HUES6 (cell line): ENCODE results near the gene FAF1.
"Not testable (repeated sequence)": the region's sequence is repeated elsewhere in the genome, so short reads cannot be mapped to it uniquely, and the experiment has no call there.

Experiments used
- H3K27ac ChIP-seq: 2 replicates; pipeline ENCODE4 v1.7.0; 2013; ENCODE audit warnings: low read depth, mild to moderate bottlenecking, low read length, inconsistent platforms
- H3K27me3 ChIP-seq: 2 replicates; pipeline ENCODE4 v1.6.1; 2013; ENCODE audit warnings: low read length; ENCODE audit not compliant: control insufficient read depth, insufficient read depth
- H3K36me3 ChIP-seq: 2 replicates; pipeline ENCODE4 v1.6.1; 2013; ENCODE audit warnings: low read length; ENCODE audit not compliant: control insufficient read depth, insufficient read depth
- H3K4me1 ChIP-seq: 2 replicates; pipeline ENCODE4 v1.6.1; 2013; ENCODE audit warnings: low read length; ENCODE audit not compliant: control insufficient read depth, insufficient read depth
- H3K4me3 ChIP-seq: 2 replicates; pipeline ENCODE4 v1.5.1; 2013; ENCODE audit warnings: low read depth, low read length
- H3K9ac ChIP-seq: one replicate; pipeline ENCODE4 v1.6.1; 2013; ENCODE audit warnings: mild to moderate bottlenecking, low read length
- H3K9me3 ChIP-seq: 2 replicates; pipeline ENCODE4 v1.6.1; 2013; ENCODE audit warnings: low read depth, low read length; ENCODE audit not compliant: control insufficient read depth, insufficient read depth

The FAF1 gene

GRCh38 chr1:50873458-50874187 is 86.4 kb downstream of the FAF1 start:
- no peaks in the 10 kb centered on the region for H3K27me3 ChIP-seq
- H3K36me3 ChIP-seq, result no peaks in the 10 kb centered on the region
- no peak overlapping the region for H3K27ac ChIP-seq
- peak overlapping the region; percentile 43; the same call in 1 of the 2 replicates for H3K4me3 ChIP-seq
- H3K9me3 ChIP-seq, result no peaks in the 10 kb centered on the region
- 0 out of 2 replicates have a peak, but pooled peaks cover 3% of the 10 kb centered on the region for H3K4me1 ChIP-seq
- H3K9ac ChIP-seq, result no peak overlapping the region

GRCh38 chr1:50864845-50865244 is 95.2 kb downstream of the FAF1 start:
- peaks cover 19% of the 10 kb centered on the region; the same call in 1 of the 2 replicates for H3K9me3 ChIP-seq
- H3K4me1 ChIP-seq, H3K27ac ChIP-seq, H3K4me3 ChIP-seq, H3K9ac ChIP-seq, H3K36me3 ChIP-seq, H3K27me3 ChIP-seq: not testable (repeated sequence)

- H3K27ac ChIP-seq, result no peak overlapping the region
- no peaks in the 10 kb centered on the region for H3K27me3 ChIP-seq
- H3K9me3 ChIP-seq, result peaks cover 19% of the 10 kb centered on the region; the same call in 1 of the 2 replicates
These were observed 98.3 kb downstream of the FAF1 start for GRCh38 chr1:50861772-50862171.

GRCh38 chr1:50860702-50861101 is 99.4 kb downstream of the FAF1 start:
- Histone ChIP-seq H3K4me1 (no peaks in the 10 kb centered on the region), H3K9ac (no peak overlapping the region), H3K4me3 (no peak overlapping the region), H3K9me3 (peaks cover 17% of the 10 kb centered on the region; the same call in 1 of the 2 replicates), H3K27me3 (no peaks in the 10 kb centered on the region), H3K36me3 (no peaks in the 10 kb centered on the region), H3K27ac (no peak overlapping the region)

More at GRCh38 chr1:50861772-50862171, 98.3 kb downstream of the FAF1 start:
- no peak overlapping the region for H3K9ac ChIP-seq
- H3K4me3 ChIP-seq, result no peak overlapping the region
- H3K4me1 ChIP-seq, result no peaks in the 10 kb centered on the region
- no peaks in the 10 kb centered on the region for H3K36me3 ChIP-seq

GRCh38 chr1:50860256-50860655 is 99.8 kb downstream of the FAF1 start:
- no peaks in the 10 kb centered on the region for H3K27me3 ChIP-seq
- no peak overlapping the region for H3K27ac ChIP-seq
- no peaks in the 10 kb centered on the region for H3K36me3 ChIP-seq
- no peak overlapping the region for H3K4me3 ChIP-seq
- H3K9me3 ChIP-seq, result peaks cover 17% of the 10 kb centered on the region; the same call in 1 of the 2 replicates
- H3K9ac ChIP-seq, result no peak overlapping the region
- no peaks in the 10 kb centered on the region for H3K4me1 ChIP-seq

DNA sequence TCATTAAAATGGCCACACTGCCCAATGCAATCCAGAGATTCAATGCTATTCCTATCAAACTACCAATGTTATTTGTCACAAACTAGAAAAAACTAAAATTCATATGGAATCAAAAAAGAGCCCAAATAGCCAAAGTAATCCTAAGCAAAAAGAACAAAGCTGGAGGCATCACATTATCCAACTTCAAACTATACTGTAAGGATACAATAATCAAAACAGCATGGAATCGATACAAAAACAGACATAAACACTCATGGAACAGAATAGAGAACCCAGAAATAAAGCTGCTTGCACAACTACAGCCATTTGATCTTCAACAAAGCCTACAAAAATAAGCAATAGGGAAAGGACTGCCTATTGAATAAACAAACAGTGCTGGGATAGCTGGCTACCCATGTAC is 100.4 kb downstream of the FAF1 start:
- Histone ChIP-seq H3K27ac (no peak overlapping the region), H3K4me3 (no peak overlapping the region), H3K4me1 (no peaks in the 10 kb centered on the region), H3K9me3 (peaks cover 17% of the 10 kb centered on the region; the same call in 1 of the 2 replicates), H3K9ac (no peak overlapping the region), H3K27me3 (no peaks in the 10 kb centered on the region), H3K36me3 (no peaks in the 10 kb centered on the region)

DNA sequence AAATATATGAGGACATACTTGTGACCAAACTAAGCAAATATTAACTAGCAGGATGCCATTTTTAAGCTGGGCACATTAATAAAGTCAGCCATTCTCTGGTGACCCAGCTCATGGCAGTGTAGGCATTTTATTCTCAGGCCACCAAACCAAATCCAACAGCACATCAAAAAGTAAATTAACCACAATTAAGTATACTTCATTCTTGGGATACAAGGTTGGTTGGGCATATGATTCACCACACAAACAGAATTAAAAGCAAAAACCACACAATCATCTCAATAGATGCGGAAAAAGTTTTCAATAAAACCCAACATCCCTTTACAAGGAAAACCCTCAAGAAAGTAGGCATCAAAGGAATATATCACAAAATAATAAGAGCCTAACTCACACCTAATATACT is 101.3 kb downstream of the FAF1 start:
- Histone ChIP-seq H3K9ac (no peak overlapping the region), H3K27ac (no peak overlapping the region), H3K36me3 (no peaks in the 10 kb centered on the region), H3K4me1 (no peaks in the 10 kb centered on the region), H3K9me3 (peaks cover 17% of the 10 kb centered on the region; the same call in 1 of the 2 replicates), H3K27me3 (no peaks in the 10 kb centered on the region), H3K4me3 (no peak overlapping the region)

DNA sequence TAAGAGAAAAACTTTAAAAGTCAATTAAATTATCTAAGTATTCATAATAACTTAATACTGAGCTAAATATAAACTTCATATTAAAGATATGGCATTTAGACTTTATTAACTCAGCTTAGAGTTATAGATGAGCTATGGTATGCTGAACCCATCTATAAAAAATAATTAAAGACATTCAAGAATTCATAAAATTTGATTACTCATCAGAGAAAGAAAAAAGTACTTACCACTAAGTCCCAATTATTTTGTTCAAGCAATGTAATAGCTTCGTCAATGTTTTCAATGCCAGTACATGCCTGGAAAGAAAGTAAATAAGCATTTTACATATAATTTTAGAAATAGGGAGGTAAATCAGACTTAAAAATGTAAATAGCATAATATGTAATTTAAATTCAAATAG is 102.4 kb downstream of the FAF1 start:
- H3K4me3 ChIP-seq, result no peak overlapping the region
- no peaks in the 10 kb centered on the region for H3K4me1 ChIP-seq
- no peak overlapping the region for H3K27ac ChIP-seq
- H3K36me3 ChIP-seq, result no peaks in the 10 kb centered on the region
- no peaks in the 10 kb centered on the region for H3K27me3 ChIP-seq
- no peak overlapping the region for H3K9ac ChIP-seq
- H3K9me3 ChIP-seq, result peaks cover 15% of the 10 kb centered on the region; the same call in 1 of the 2 replicates

GRCh38 chr1:50853325-50853724 is 106.7 kb downstream of the FAF1 start:
- no peak overlapping the region for H3K27ac ChIP-seq

DNA sequence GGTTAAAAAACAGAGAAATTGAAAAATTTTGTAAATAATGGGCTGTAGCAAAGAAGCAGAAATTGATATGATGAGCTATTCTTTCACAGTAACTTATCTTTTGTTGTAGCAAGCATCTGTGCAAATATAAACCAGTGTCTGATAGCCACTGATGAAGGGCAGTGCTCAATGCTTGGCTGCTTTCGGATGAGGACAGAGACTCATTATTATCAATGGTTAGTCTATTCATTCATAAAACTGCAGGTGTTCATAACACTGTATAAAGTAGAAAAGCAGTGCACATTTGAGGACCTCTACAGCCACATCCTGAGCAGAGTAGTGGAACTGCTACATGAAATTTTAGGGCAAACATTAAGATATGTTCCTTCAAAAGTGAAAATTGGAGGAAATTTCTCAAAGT is 107.2 kb downstream of the FAF1 start:
- H3K4me3 ChIP-seq, result no peak overlapping the region
- H3K27me3 ChIP-seq, result no peaks in the 10 kb centered on the region
- H3K36me3 ChIP-seq, result no peaks in the 10 kb centered on the region

More at GRCh38 chr1:50853325-50853724, 106.7 kb downstream of the FAF1 start:
- Histone ChIP-seq H3K9ac (no peak overlapping the region), H3K4me1 (no peaks in the 10 kb centered on the region), H3K4me3 (no peak overlapping the region), H3K9me3 (no peaks in the 10 kb centered on the region), H3K36me3 (no peaks in the 10 kb centered on the region), H3K27me3 (no peaks in the 10 kb centered on the region)

GRCh38 chr1:50851466-50851865 is 108.6 kb downstream of the FAF1 start:
- no peaks in the 10 kb centered on the region for H3K27me3 ChIP-seq
- H3K4me1 ChIP-seq, result no peaks in the 10 kb centered on the region
- H3K27ac ChIP-seq, result no peak overlapping the region
- H3K36me3 ChIP-seq, result no peaks in the 10 kb centered on the region
- no peaks in the 10 kb centered on the region for H3K9me3 ChIP-seq
- no peak overlapping the region for H3K4me3 ChIP-seq
- no peak overlapping the region for H3K9ac ChIP-seq

More for the DNA sequence above, 107.2 kb downstream of the FAF1 start:
- no peaks in the 10 kb centered on the region for H3K4me1 ChIP-seq
- H3K9me3 ChIP-seq, result no peaks in the 10 kb centered on the region
- H3K9ac ChIP-seq, result no peak overlapping the region
- H3K27ac ChIP-seq, result no peak overlapping the region
